ENCODE measurements around the gene CSMD2.

DNA sequence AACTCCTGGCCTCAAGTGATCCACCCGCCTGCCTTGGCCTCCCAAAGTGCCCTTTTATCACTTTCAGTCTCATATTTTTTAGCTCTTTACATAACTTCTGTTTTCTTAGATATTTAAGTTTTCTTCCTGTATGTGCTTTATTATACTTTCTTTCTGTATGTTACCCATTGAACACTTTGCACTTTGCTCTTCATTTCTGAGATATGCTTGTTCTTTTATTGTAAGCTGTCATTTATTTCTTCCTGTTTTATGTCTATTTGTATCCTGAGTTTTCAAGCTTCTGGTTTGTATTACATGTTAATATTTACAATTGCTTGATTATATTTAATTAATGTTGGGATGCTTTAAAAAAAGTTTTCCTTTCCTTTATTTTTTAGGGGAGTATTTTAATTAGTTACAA is 656.9 kb downstream of the CSMD2 start:
- no peak for TF ChIP-seq POLR2A (IDR thresholded peaks at IDR 0.05)
- TF ChIP-seq, protein P1, sequence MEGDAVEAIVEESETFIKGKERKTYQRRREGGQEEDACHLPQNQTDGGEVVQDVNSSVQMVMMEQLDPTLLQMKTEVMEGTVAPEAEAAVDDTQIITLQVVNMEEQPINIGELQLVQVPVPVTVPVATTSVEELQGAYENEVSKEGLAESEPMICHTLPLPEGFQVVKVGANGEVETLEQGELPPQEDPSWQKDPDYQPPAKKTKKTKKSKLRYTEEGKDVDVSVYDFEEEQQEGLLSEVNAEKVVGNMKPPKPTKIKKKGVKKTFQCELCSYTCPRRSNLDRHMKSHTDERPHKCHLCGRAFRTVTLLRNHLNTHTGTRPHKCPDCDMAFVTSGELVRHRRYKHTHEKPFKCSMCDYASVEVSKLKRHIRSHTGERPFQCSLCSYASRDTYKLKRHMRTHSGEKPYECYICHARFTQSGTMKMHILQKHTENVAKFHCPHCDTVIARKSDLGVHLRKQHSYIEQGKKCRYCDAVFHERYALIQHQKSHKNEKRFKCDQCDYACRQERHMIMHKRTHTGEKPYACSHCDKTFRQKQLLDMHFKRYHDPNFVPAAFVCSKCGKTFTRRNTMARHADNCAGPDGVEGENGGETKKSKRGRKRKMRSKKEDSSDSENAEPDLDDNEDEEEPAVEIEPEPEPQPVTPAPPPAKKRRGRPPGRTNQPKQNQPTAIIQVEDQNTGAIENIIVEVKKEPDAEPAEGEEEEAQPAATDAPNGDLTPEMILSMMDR (IDR thresholded peaks at IDR 0.05): no peak

Data from sigmoid colon (tissue), 3 donors.